Right lung (tissue), 5 donors: ENCODE results near the gene PRKCA. TPM values are rescaled to one million over a fixed set of nuclear protein-coding genes. Genes with fewer than 3 reads are reported as not detected.
"Not testable (repeated sequence)": the region's sequence is repeated elsewhere in the genome, so short reads cannot be mapped to it uniquely, and the experiment has no call there.

Source experiments
- DNase-seq, 2 donors: peaks; one replicate each; pipeline ENCODE4 v3.0.0-alpha.2; 2013
- polyA plus RNA-seq, 5 donors: library from polyadenylated mRNA; unstranded; fragments of 120-200 nt; gene quantifications; one replicate each; pipeline versions ENCODE4 v1.2.1 to v1.2.3, GENCODE V29; 2013; ENCODE audit warnings: inconsistent platforms in 1 of 5, low replicate concordance in 1 of 5; ENCODE audit not compliant: insufficient read length in 5 of 5, insufficient read depth in 1 of 5

Gene PRKCA
- polyA plus RNA-seq, 5 donors, result 11.7 to 18.1 (median 17.2) TPM

- not testable (repeated sequence) for DNase-seq
Measured at GRCh38 chr17:66350576-66350975, 48.2 kb downstream of the PRKCA start.

GRCh38 chr17:66351033-66351432 lies 48.6 kb downstream of the PRKCA start:
- no peak for DNase-seq

DNA sequence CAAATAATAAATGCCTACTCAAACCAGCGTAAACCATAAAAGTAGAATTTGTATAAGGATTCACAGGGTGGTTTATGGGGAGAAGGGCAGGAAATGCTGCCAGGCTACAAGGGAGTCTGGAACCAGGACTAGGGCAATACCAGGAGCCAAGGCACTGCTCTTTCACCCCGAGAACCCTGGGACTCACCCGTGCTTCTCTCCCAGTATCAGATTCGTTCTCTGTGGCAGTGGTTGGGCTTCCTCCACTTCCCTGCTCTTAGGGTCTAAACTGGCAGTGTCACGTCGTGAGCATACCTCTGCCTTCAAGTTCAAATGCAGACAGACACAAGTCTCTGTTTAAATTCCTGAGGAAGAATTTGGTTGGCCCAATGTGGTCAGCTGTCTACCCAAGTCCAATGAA lies 49.3 kb downstream of the PRKCA start:
- no peak for DNase-seq

- no peak for DNase-seq
Measured at GRCh38 chr17:66353937-66354401, 51.6 kb downstream of the PRKCA start.

- DNase-seq, result no peak
Measured at GRCh38 chr17:66354472-66354871, 52.1 kb downstream of the PRKCA start.

- DNase-seq, result no peak
Measured at GRCh38 chr17:66354981-66355380, 52.6 kb downstream of the PRKCA start.

DNA sequence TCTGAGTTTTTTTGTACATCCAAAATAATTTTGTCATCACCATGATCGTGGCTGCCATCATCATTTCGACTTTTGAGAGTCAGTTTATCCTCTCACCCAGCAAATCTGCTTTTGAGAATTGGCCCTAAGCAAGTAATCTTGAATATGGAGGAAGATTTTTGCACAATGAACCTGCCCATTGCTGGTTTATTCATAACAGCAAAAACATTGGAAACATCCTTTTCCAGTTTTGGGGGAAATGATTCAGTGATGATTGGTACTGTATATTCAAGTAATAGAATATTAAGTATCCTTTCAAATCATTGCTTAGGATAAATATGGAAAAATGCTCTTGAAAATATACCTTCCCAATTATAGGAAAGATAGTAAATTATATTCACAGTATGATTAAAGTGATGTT lies 53.1 kb downstream of the PRKCA start:
- no peak for DNase-seq

GRCh38 chr17:66357037-66357436 lies 54.6 kb downstream of the PRKCA start:
- DNase-seq, result no peak

DNA sequence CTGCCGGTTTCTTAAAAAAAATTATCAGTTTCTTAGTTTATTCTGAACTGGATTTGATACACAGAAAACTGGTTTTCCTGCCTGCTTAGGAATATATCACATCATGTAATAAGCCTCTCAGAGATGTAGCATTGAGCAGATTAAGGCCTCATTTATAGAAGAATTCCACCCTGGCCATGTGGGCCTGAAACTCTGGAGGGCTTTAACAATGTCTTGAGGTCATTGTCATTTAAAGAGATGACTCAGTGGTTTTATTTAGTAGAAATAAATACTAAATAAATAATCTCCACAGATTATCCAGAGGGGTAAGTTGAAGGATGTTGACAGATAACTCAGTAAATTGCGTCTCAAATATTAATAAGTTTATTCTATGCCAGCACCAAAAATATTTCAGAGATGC lies 56.9 kb downstream of the PRKCA start:
- DNase-seq, result no peak

- not testable (repeated sequence) for DNase-seq
Measured at GRCh38 chr17:66360961-66361565, 58.6 kb downstream of the PRKCA start.

DNA sequence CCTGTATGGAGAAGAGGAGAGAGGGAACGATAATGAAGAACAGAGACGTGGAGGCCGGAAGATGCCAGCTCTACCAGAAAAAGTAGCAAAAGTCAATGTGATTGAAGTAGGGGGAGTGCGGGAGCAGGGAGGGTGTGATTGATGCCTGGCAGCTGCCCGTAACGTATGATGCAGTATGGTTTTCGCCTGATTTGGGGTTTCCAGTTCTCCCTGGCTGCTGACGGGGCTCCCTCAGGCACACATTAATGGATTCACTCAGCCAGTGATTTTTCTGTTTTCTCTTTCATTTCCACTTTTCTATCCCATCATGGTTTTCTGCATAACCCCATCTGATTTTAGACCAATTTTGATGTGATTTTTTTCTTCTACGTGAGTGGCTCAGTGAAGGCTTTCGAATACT lies 62.1 kb downstream of the PRKCA start:
- DNase-seq, result peak in 1 of 2 donors; percentile 24

GRCh38 chr17:66364990-66365490 lies 62.6 kb downstream of the PRKCA start:
- no peak for DNase-seq

GRCh38 chr17:66365903-66366302 lies 63.5 kb downstream of the PRKCA start:
- DNase-seq, result no peak

DNA sequence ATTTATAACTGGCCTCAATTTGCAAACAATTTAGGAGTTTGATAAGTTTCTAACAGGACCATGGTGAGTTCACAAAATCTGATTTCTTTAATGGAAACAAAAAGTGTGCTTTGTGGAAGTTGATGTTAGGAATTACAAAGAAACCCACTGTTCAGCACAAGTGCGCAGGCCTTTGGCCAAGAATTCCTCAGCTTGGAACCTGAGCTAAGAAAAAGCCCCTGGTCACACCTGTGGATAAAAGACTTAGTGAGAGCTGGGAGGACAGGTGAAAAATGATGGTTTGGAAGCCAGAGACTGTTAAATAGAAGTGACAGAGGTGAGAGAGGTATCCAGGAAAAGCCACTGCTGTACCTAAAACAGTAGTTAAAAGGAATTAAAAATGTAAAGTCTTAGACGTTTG lies 64.7 kb downstream of the PRKCA start:
- no peak for DNase-seq

GRCh38 chr17:66369830-66370229 lies 67.4 kb downstream of the PRKCA start:
- DNase-seq, result no peak

DNA sequence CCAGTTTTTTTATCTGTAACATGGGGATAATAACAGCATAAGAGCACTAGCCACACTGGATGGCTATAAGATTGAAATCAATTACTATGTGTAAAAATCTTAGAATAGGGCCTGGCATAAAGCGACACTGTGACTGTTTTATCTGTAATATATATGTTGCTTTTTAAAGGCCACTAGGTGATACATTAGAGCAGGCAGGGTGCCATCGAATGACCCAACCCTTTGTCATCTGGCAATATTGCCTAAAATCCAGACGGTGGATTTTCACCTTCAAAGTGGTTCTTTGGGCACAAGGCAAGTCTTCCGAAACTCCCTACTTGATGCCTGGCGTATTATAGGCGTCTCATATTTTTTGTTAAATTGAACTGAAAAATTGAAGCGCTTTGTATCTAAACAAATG lies 69.1 kb downstream of the PRKCA start:
- DNase-seq, result no peak

- DNase-seq, result no peak
Measured at GRCh38 chr17:66372182-66372581, 69.8 kb downstream of the PRKCA start.

DNA sequence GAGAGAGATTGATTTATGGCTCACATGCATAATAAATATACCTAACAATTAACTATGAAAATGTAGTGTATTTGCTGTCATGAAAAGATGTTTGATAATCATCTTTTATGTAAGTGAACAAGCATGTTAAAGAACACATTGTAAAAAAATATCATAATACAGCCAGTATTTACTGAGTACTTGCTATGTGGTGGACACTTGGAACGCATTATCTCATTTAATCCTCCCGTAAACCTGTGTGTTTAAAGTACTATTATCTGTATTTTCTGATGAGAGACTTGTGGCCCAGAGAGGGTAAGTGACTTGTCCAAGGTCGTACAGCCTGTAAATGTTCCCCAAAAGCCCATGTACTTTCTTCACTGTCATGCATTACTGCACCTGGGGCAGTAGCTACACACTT lies 70.7 kb downstream of the PRKCA start:
- no peak for DNase-seq

DNA sequence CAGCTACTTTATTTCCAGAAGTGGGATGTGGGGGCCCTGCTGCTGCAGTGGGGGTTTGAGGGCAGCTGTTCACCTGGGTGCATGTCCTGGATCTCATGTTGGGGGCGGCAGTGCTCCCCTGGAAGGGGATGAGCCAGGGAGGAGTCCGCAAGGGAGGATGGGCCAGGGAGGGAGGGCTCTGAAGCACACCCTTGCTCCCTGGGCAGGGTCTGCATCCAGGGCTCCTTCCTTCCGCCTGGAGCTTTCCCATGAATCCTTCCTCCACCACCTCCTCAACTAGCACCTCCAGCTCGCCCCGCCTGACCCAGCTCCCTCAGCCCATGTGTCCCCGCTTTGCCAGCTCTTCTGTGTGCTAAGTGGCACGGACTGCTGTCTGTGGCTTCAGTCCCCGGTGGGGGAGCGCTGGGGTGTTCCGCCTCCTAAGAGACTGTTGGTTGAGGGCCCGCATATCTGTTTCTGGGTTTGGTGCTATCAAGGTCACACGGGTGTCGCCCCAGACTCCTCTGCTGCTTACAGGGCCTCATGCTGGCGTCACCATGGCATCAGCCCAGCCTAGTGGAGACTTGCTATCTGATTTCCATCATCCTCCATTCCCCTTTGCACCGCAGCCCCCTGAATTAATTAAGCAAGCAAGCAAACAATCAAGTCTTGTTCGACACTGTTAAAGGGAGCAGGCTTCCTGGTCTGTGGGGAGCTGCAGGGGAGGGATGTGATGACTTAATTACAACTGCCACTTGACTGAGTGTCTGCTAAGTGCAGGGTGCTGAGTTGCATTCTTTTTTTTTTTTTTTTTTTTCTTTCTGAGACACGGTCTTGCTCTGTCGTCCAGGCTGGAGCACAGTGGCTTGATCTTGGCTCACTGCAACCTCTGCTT lies 71.8 kb downstream of the PRKCA start:
- peak in 1 of 2 donors; percentile 25 for DNase-seq

GRCh38 chr17:66375121-66375520 lies 72.7 kb downstream of the PRKCA start:
- DNase-seq, result no peak

- DNase-seq, result no peak
Measured at GRCh38 chr17:66378296-66378695, 75.9 kb downstream of the PRKCA start.

GRCh38 chr17:66379544-66379943 lies 77.1 kb downstream of the PRKCA start:
- no peak for DNase-seq

GRCh38 chr17:66379996-66380395 lies 77.6 kb downstream of the PRKCA start:
- DNase-seq, result no peak
